IPS-18a (cell line): Measurements from ENCODE around the gene SUPT4H1.
A peak's percentile ranks its signal among the peaks of the same experiment; 100 is the strongest.

Experiments
- H3K27ac ChIP-seq: one replicate; pipeline ENCODE4 v1.5.1; 2013; ENCODE audit warnings: low read length
- H3K27me3 ChIP-seq: one replicate; pipeline ENCODE4 v1.6.1; 2013; ENCODE audit warnings: mild to moderate bottlenecking, low read length; ENCODE audit not compliant: control insufficient read depth, insufficient read depth
- H3K36me3 ChIP-seq: one replicate; pipeline ENCODE4 v1.6.1; 2013; ENCODE audit warnings: low read depth, low read length; ENCODE audit not compliant: control insufficient read depth
- H3K4me1 ChIP-seq: one replicate; pipeline ENCODE4 v1.6.1; 2013; ENCODE audit warnings: low read depth, low read length; ENCODE audit not compliant: control insufficient read depth
- H3K4me3 ChIP-seq: one replicate; pipeline ENCODE4 v1.5.1; 2013; ENCODE audit warnings: low read length
- H3K9ac ChIP-seq: one replicate; pipeline ENCODE4 v1.6.1; 2013; ENCODE audit warnings: mild to moderate bottlenecking, low read length, moderate library complexity
- H3K9me3 ChIP-seq: one replicate; pipeline ENCODE4 v1.6.1; 2013; ENCODE audit warnings: low read depth, low read length; ENCODE audit not compliant: control insufficient read depth

SUPT4H1 gene

DNA sequence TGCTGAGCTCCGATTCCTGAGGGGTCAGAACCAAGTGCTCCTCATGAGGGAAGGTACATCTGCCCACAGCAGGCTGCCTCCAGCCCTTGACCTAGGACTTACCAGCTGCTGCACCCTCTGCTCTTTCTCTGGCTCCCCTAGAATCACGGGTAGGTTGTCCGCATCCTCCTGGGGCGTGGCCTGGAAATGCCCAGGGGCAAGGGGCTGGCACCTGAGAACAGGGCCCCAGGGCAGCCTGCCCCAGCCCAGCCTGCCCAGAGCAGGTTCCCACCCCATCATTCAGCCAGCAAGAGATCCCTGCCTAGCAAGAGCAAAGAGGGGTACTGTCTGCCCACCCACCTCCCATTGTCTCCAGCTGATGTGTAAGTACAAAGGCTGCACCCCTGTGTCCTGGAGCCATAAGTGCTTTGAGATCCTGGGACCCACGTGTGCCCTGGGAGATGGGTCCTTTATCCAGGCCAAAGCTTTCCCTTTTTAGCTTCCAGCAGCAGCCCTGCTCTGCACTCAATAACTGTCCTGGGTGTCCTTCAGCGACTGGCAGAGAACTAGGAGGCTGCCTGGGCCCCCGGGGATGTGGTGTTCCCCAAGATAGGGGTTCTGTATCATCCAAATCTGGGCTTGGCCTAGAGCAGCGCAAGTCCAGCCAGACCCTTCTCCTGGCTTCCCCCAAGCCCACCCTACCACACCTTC, 28.5 kb downstream of the SUPT4H1 start:
- peak overlapping the region; percentile 63 for H3K4me3 ChIP-seq
- H3K27me3 ChIP-seq, result peaks cover 12% of the 10 kb centered on the region
- H3K27ac ChIP-seq, result no peak overlapping the region
- H3K9me3 ChIP-seq, result no peaks in the 10 kb centered on the region
- no peak overlapping the region for H3K9ac ChIP-seq
- no peaks in the 10 kb centered on the region for H3K36me3 ChIP-seq
- peaks cover 21% of the 10 kb centered on the region for H3K4me1 ChIP-seq

DNA sequence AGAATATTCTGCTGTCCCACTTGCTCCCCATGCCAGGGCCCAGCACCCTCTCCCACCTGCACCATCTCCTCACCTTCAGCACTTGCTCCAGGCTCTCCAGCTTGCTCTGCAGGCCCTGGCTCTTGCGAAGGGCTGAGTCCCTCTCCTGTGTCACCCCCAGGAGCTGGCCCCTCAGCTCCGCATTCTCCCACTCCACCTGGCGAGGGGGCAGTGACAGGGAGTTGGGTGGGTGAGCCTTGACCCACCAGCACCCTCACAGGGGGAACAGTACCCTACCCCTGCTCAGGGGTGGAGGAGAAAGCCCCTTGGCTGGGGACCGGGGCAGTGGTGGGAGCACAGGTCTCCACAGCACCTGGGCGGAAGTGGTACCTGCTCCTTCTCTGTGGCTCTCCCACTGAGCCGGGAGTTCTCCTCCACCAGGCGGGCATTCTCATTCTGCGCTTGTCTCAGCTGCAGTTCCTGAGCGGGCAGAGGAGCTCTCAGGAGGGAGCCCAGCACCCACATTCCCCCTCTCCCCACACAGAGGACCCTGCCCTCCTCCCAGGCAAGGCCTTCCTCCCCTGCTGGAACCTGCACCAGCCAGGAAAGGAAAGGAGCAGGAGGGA, 29.3 kb downstream of the SUPT4H1 start:
- Histone ChIP-seq H3K27ac (no peak overlapping the region), H3K4me1 (peaks cover 16% of the 10 kb centered on the region), H3K36me3 (no peaks in the 10 kb centered on the region)

DNA sequence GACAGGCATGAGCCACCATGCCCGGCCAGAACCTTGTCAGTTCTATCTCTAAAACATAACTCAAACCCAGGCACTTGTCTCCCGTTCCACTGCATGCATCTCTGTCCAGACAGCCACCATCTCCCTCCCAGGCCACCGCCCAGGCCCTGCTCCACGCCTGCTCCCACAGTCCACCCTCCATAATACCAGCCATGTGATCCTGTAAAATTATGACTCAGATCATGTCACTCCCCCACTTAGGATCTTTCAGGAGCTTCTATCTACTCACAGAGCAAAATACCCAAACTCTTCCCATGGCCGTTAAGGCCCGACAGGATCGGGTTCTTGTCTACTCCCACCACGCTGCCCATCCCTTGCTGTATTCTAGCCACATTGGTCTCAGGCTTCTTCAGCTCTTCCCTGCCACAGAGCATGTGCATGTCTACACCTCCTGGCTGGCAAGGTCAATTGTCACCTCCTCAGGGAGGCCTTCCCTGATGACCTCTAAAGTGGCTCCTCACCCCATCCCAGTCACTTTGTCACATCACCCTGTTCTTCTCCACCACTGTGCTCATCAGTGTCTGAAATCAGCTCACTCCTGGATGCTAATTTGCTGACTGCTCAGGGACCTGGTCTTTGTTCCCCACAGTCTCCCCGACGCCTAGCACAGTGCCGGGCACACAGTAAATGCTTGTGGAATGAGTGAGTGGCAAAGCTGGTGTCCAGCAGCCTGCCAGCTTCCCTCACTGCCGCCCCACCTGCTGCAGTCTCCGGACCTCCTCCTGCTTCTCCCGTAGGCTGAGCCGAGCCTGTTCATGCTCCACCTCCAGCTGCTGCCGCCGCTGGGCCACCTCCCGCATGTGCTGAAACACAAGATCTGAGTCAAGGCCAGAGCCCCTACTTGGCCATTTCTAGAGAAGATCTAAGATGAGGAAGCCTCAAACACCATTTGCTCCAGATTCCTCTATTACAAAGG, 30.2 kb downstream of the SUPT4H1 start:
- Histone ChIP-seq H3K9me3 (no peaks in the 10 kb centered on the region), H3K4me3 (no peak overlapping the region), H3K4me1 (peaks cover 16% of the 10 kb centered on the region), H3K9ac (no peak overlapping the region), H3K27me3 (peaks cover 12% of the 10 kb centered on the region), H3K36me3 (no peaks in the 10 kb centered on the region), H3K27ac (no peak overlapping the region)

More for the DNA sequence above, 29.3 kb downstream of the SUPT4H1 start:
- Histone ChIP-seq H3K9ac (no peak overlapping the region), H3K27me3 (peaks cover 12% of the 10 kb centered on the region), H3K4me3 (no peak overlapping the region), H3K9me3 (no peaks in the 10 kb centered on the region)

DNA sequence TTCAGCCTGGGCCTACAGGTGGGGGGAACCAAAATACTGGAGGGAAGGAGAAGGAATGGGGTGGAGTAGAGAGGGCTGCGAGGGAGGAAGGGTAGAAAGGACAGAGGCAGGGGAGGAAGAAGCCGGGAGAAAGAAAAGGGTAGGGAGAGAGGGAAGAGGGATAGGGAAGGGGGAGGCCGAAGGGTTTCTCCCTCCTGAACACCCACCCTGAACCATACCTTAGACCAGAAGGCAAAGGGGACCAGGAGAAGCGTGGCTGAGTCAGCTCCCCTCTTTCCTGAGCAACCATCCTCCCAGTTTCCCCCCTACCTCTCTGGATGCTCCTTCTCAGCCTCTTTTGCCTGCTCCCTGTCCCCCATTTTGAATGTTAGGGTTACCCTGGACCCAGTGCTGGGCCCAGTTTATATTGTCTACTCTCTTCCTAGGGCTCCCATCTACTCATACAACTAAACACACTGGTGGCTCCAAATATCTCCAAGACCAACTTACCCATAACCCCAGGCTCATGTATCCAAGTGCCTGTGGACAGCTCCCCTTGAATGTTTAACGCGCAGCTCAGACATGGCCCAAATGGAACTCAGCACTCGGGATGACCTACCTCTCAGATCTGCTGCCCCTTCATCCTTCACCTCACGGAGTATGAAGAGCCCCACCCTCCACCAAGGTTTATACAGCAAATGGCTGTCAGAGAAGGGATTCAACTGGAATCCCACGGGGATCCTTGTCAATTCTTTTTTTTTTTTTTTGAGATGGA, 31.3 kb downstream of the SUPT4H1 start:
- Histone ChIP-seq H3K27ac (no peak overlapping the region), H3K36me3 (no peaks in the 10 kb centered on the region), H3K9ac (no peak overlapping the region), H3K27me3 (peaks cover 12% of the 10 kb centered on the region), H3K9me3 (no peaks in the 10 kb centered on the region), H3K4me1 (peaks cover 13% of the 10 kb centered on the region), H3K4me3 (no peak overlapping the region)

GRCh38 chr17:58320163-58320558, 31.8 kb downstream of the SUPT4H1 start:
- peaks cover 10% of the 10 kb centered on the region for H3K4me1 ChIP-seq
- no peaks in the 10 kb centered on the region for H3K9me3 ChIP-seq
- no peak overlapping the region for H3K27ac ChIP-seq
- H3K36me3 ChIP-seq, result no peaks in the 10 kb centered on the region
- no peak overlapping the region for H3K9ac ChIP-seq
- peaks cover 12% of the 10 kb centered on the region for H3K27me3 ChIP-seq
- no peak overlapping the region for H3K4me3 ChIP-seq

DNA sequence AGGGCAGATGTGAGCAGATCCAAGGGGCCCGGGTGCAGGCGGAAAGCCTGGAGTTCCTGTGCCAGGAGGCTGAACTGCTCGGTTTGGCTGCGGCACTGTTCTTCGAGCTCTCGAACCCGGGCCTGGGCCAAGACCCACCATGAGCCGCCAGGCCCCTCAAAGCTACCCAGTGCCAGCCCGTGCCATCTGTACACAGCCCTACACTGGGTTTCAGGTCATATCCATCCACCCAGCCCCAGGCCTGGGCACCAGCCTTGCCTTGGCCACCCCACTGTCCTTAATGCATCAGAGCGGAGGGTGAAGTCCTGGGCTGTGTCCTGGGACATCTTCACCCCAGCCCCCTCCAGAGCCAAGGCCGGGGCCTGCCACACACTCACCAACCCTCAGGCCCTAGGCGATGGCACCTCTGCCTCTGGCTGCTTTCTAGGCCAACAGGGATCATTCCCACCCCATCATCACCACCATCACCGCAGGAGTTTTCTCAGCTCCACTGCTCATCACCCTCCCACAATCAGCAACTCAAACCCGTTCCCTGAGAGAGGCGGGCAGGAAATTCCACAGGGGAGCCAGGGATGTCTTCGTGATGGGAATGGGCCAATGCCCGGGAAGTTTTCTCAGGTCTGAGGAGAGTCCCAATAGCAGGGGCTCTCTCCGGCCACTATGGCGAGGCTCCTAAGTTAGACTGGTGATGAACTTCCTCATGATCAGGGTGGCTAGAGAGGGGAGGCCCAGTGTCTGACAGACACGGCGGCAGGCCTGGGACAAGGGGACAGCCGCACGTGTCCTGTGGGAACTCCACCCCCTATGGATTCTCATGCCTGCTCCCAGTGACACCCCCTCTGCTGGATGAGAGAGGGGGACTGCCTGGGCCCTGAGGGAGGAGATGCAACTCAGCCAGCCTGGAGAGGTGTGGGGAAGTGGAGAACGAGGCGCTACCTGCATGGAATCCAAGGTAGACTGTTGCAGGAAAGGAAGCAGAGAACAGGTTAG, 32.5 kb downstream of the SUPT4H1 start:
- H3K9ac ChIP-seq, result no peak overlapping the region
- H3K9me3 ChIP-seq, result no peaks in the 10 kb centered on the region
- H3K36me3 ChIP-seq, result no peaks in the 10 kb centered on the region
- H3K4me3 ChIP-seq, result no peak overlapping the region
- peaks cover 8% of the 10 kb centered on the region for H3K27me3 ChIP-seq
- H3K4me1 ChIP-seq, result peaks cover 6% of the 10 kb centered on the region
- H3K27ac ChIP-seq, result no peak overlapping the region

GRCh38 chr17:58318627-58319172, 33.3 kb downstream of the SUPT4H1 start:
- Histone ChIP-seq H3K27ac (no peak overlapping the region), H3K9me3 (no peaks in the 10 kb centered on the region), H3K36me3 (no peaks in the 10 kb centered on the region), H3K4me3 (no peak overlapping the region), H3K9ac (no peak overlapping the region), H3K27me3 (peaks cover 3% of the 10 kb centered on the region), H3K4me1 (peaks cover 1% of the 10 kb centered on the region)

DNA sequence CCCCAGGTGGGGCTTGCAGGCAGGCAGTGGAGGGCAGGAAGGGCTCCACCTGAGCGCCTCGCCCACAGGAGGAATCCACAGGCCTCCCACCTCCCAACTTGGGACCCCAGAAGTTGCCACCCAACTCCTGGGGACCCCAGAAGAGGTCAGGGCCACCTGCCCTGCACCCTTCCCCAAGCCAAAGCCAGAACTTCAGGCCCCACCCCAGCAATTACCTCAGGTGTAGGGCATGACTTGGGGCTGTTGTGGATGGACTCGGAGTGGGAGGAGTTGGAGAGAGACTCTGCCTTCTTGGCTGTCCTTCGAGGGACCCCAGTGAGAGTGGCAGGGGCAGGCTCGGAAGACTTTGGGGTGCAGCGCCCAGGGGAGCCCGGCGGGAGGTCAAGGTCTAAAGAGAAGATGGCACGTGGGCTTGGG, 33.9 kb downstream of the SUPT4H1 start:
- H3K27ac ChIP-seq, result no peak overlapping the region

GRCh38 chr17:58317421-58318064, 34.5 kb downstream of the SUPT4H1 start:
- Histone ChIP-seq H3K36me3 (no peaks in the 10 kb centered on the region), H3K4me1 (no peaks in the 10 kb centered on the region), H3K27me3 (no peaks in the 10 kb centered on the region), H3K9ac (no peak overlapping the region), H3K27ac (no peak overlapping the region), H3K4me3 (no peak overlapping the region), H3K9me3 (no peaks in the 10 kb centered on the region)

More for the DNA sequence above, 33.9 kb downstream of the SUPT4H1 start:
- Histone ChIP-seq H3K9me3 (no peaks in the 10 kb centered on the region), H3K36me3 (no peaks in the 10 kb centered on the region), H3K9ac (no peak overlapping the region), H3K27me3 (no peaks in the 10 kb centered on the region), H3K4me1 (no peaks in the 10 kb centered on the region), H3K4me3 (no peak overlapping the region)
